Stimulated activated CD4-positive, alpha-beta T cell treated with anti-CD3 and anti-CD28 coated beads, Interleukin-4, amount 100 ng/mL, for 1 hour (primary cell): Measurements from ENCODE around the gene CLIC6.
"Not testable (repeated sequence)": the region's sequence is repeated elsewhere in the genome, so short reads cannot be mapped to it uniquely, and the experiment has no call there.

Experiments used
- DNase-seq: peaks from one replicate; pipeline ENCODE4 v3.0.0-alpha.2; 2020

CLIC6 gene

GRCh38 chr21:34693192-34693810 is 24.5 kb downstream of the CLIC6 start:
- peak; percentile 35 for DNase-seq

- no peak for DNase-seq
Observed at GRCh38 chr21:34695434-34695833, 26.6 kb downstream of the CLIC6 start.

GRCh38 chr21:34696121-34696520 is 27.3 kb downstream of the CLIC6 start:
- DNase-seq: no peak

- DNase-seq: no peak
Observed at GRCh38 chr21:34697826-34698225, 29.0 kb downstream of the CLIC6 start.

- DNase-seq: no peak
Observed at GRCh38 chr21:34698270-34699015, 29.6 kb downstream of the CLIC6 start.

- no peak for DNase-seq
Observed at GRCh38 chr21:34700605-34701004, 31.8 kb downstream of the CLIC6 start.

GRCh38 chr21:34701726-34702125 is 32.9 kb downstream of the CLIC6 start:
- no peak for DNase-seq

GRCh38 chr21:34702341-34703170 is 33.8 kb downstream of the CLIC6 start:
- no peak for DNase-seq

GRCh38 chr21:34703571-34703970 is 34.8 kb downstream of the CLIC6 start:
- no peak for DNase-seq

GRCh38 chr21:34704119-34704518 is 35.3 kb downstream of the CLIC6 start:
- DNase-seq: no peak

- no peak for DNase-seq
Observed at GRCh38 chr21:34705011-34705410, 36.2 kb downstream of the CLIC6 start.

- DNase-seq: no peak
Observed at GRCh38 chr21:34706337-34706736, 37.5 kb downstream of the CLIC6 start.

- DNase-seq: peak; percentile 21
Observed at GRCh38 chr21:34707876-34708325, 39.1 kb downstream of the CLIC6 start.

- no peak for DNase-seq
Observed at GRCh38 chr21:34713621-34714020, 44.8 kb downstream of the CLIC6 start.

GRCh38 chr21:34715518-34715917 is 46.7 kb downstream of the CLIC6 start:
- DNase-seq: no peak

- no peak for DNase-seq
Observed at GRCh38 chr21:34715985-34716596, 47.3 kb downstream of the CLIC6 start.

GRCh38 chr21:34718529-34718928 is 49.7 kb downstream of the CLIC6 start:
- not testable (repeated sequence) for DNase-seq

GRCh38 chr21:34722684-34723300 is 54.0 kb downstream of the CLIC6 start:
- peak; percentile 29 for DNase-seq

GRCh38 chr21:34724131-34724856 is 55.5 kb downstream of the CLIC6 start:
- DNase-seq: no peak

GRCh38 chr21:34724857-34725195 is 56.0 kb downstream of the CLIC6 start:
- no peak for DNase-seq

GRCh38 chr21:34726627-34727337 is 58.0 kb downstream of the CLIC6 start:
- DNase-seq: no peak
